ENCODE data around the gene MAP7D2. TPM values are rescaled to one million over a fixed set of nuclear protein-coding genes. Genes with fewer than 3 reads are reported as not detected.

MAP7D2 gene
- polyA plus RNA-seq, 3 donors, result 0.45 TPM; not detected in 2

- Histone ChIP-seq H3K36me3 (replicated peaks in 1 of 2; ENCODE audit: control insufficient read depth in 1 of 2, insufficient read depth in 2 of 2, low read length in 2 of 2) (no peaks in the 10 kb centered on the region), H3K9me3 (replicated peaks in 1 of 2; ENCODE audit: control insufficient read depth in 1 of 2, insufficient read depth in 1 of 2, low read length in 2 of 2) (peaks cover 4 to 16% of the 10 kb centered on the region in 2 donors), H3K4me3 (replicated peaks in 1 of 3; ENCODE audit: low read depth in 2 of 3, low read length in 3 of 3) (no peak overlapping the region), H3K4me1 (ENCODE audit: control insufficient read depth in 1 of 2, insufficient read depth in 2 of 2, low read length in 2 of 2) (no peaks in the 10 kb centered on the region), H3K9ac (ENCODE audit: insufficient read depth, low read length, poor library complexity, severe bottlenecking) (no peak overlapping the region), H4K20me1 (ENCODE audit: insufficient read depth, low read length) (no peaks in the 10 kb centered on the region), H3K27ac (ENCODE audit: low read depth in 1 of 2, low read length in 2 of 2) (no peak overlapping the region), H2AFZ (ENCODE audit: insufficient read depth, low read depth, low read length, poor library complexity, severe bottlenecking) (no peak overlapping the region), H3K79me2 (ENCODE audit: insufficient read depth, low read length) (no peaks in the 10 kb centered on the region), H3K4me2 (replicated peaks; ENCODE audit: extremely low read depth, low read length, poor library complexity, severe bottlenecking) (no peak overlapping the region), H3K27me3 (ENCODE audit: control insufficient read depth in 2 of 2, insufficient read depth in 2 of 2, low read length in 2 of 2) (no peaks in the 10 kb centered on the region)
- H3K4me1 Mint-ChIP-seq, result peaks cover 2% of the 10 kb centered on the region
- H3K27ac Mint-ChIP-seq, result no peak overlapping the region
- no peak overlapping the region for H3K4me3 Mint-ChIP-seq
- no peak for DNase-seq
- intact Hi-C loops (cut with micrococcal nuclease), result no loop called here
- no peak for TF ChIP-seq CTCF (IDR thresholded peaks at IDR 0.05)
- WGBS (ENCODE audit: insufficient coverage), result no CpG with 5 or more reads among the region's 1 CpG
- H3K36me3 Mint-ChIP-seq, result no peaks in the 10 kb centered on the region
- H3K27me3 Mint-ChIP-seq (ENCODE audit: low read depth in 3 of 3), result peaks cover 0 to 6% (median 0%) of the 10 kb centered on the region in 3 donors
- peaks cover 4 to 27% (median 16%) of the 10 kb centered on the region in 7 donors for H3K9me3 Mint-ChIP-seq
These were observed 101.3 kb downstream of the MAP7D2 start for GRCh38 chrX:20015422-20015821.

- Mint-ChIP-seq H3K27me3 (ENCODE audit: low read depth in 3 of 3) (peaks cover 0 to 1% (median 0%) of the 10 kb centered on the region in 3 donors), H3K36me3 (no peaks in the 10 kb centered on the region), H3K9me3 (peaks cover 3 to 23% (median 16%) of the 10 kb centered on the region in 7 donors), H3K4me3 (no peak overlapping the region), H3K27ac (no peak overlapping the region), H3K4me1 (peaks cover 4% of the 10 kb centered on the region)
- H4K20me1 ChIP-seq (ENCODE audit: insufficient read depth, low read length), result no peaks in the 10 kb centered on the region
- intact Hi-C loops (cut with micrococcal nuclease), result no loop called here
- H3K4me2 ChIP-seq (replicated peaks; ENCODE audit: extremely low read depth, low read length, poor library complexity, severe bottlenecking), result no peak overlapping the region
- H2AFZ ChIP-seq (ENCODE audit: insufficient read depth, low read depth, low read length, poor library complexity, severe bottlenecking), result no peak overlapping the region
- no peak for TF ChIP-seq CTCF (IDR thresholded peaks at IDR 0.05)
- DNase-seq, result no peak
- no peaks in the 10 kb centered on the region for H3K79me2 ChIP-seq (ENCODE audit: insufficient read depth, low read length)
- no peaks in the 10 kb centered on the region for H3K36me3 ChIP-seq (replicated peaks in 1 of 2; ENCODE audit: control insufficient read depth in 1 of 2, insufficient read depth in 2 of 2, low read length in 2 of 2)
- no peak overlapping the region for H3K9ac ChIP-seq (ENCODE audit: insufficient read depth, low read length, poor library complexity, severe bottlenecking)
- H3K4me3 ChIP-seq (replicated peaks in 1 of 3; ENCODE audit: low read depth in 2 of 3, low read length in 3 of 3), result no peak overlapping the region
- H3K4me1 ChIP-seq (ENCODE audit: control insufficient read depth in 1 of 2, insufficient read depth in 2 of 2, low read length in 2 of 2), result no peaks in the 10 kb centered on the region
- no CpG with 5 or more reads among the region's 4 CpGs for WGBS (ENCODE audit: insufficient coverage)
- H3K27me3 ChIP-seq (ENCODE audit: control insufficient read depth in 2 of 2, insufficient read depth in 2 of 2, low read length in 2 of 2), result peaks cover 0 to 2% of the 10 kb centered on the region in 2 donors
- no peak overlapping the region for H3K27ac ChIP-seq (ENCODE audit: low read depth in 1 of 2, low read length in 2 of 2)
- peaks cover 4 to 16% of the 10 kb centered on the region in 2 donors for H3K9me3 ChIP-seq (replicated peaks in 1 of 2; ENCODE audit: control insufficient read depth in 1 of 2, insufficient read depth in 1 of 2, low read length in 2 of 2)
These were observed 105.1 kb downstream of the MAP7D2 start for GRCh38 chrX:20011608-20012007.
